Sigmoid colon (tissue), 7 donors: ENCODE results near the gene MYBBP1A. TPM values are rescaled to one million over a fixed set of nuclear protein-coding genes. Genes with fewer than 3 reads are reported as not detected.
"Not testable (repeated sequence)": the region's sequence is repeated elsewhere in the genome, so short reads cannot be mapped to it uniquely, and the experiment has no call there.

ENCODE experiments used
- DNase-seq: peaks from one replicate; pipeline ENCODE4 v3.0.0-alpha.2; 2019
- H3K27ac ChIP-seq, 4 donors: fragments of 200-600 bp; sonication (generic); one replicate each; pipeline ENCODE4 v1.5.1; 2016 to 2019; ENCODE audit warnings: mild to moderate bottlenecking in 1 of 4
- H3K27me3 ChIP-seq, 3 donors: fragments of 200-600 bp; sonication (generic); one replicate each; pipeline ENCODE4 v1.5.1; 2019; ENCODE audit warnings: mild to moderate bottlenecking in 1 of 3
- H3K36me3 ChIP-seq, 4 donors: fragments of 200-600 bp; sonication (generic); one replicate each; pipeline ENCODE4 v1.5.1; 2016 to 2019
- H3K4me1 ChIP-seq, 4 donors: fragments of 200-600 bp; sonication (generic); one replicate each; pipeline ENCODE4 v1.5.1; 2017 to 2019
- H3K4me3 ChIP-seq, 4 donors: fragments of 200-600 bp; sonication (generic); one replicate each; pipeline ENCODE4 v1.5.1; 2017 to 2019; ENCODE audit warnings: mild to moderate bottlenecking in 2 of 4, moderate library complexity in 1 of 4
- H3K9me3 ChIP-seq, 4 donors: fragments of 200-600 bp in 3 of 4; sonication (generic) in 3 of 4; one replicate each; pipeline versions ENCODE4 v1.5.1 to v1.6.1; 2013 to 2019
- CTCF ChIP-seq, 4 experiments: fragments of 450-650 bp in 3 of 4; fragments of 200-600 bp in 1 of 4; IDR thresholded peaks; one replicate each; pipeline ENCODE4 v1.5.1; 2016 to 2019; ENCODE audit warnings: antibody characterized with exemption in 4 of 4, mild to moderate bottlenecking in 3 of 4, moderate library complexity in 2 of 4
- EP300 ChIP-seq, 4 donors: sonication (generic); formaldehyde crosslinking; IDR thresholded peaks; one replicate each; pipeline ENCODE4 v1.6.1; 2017; ENCODE audit warnings: antibody characterized with exemption in 4 of 4
- POLR2A ChIP-seq, 2 donors: fragments of 450-650 bp; IDR thresholded peaks; one replicate each; pipeline ENCODE4 v1.6.1; 2016; ENCODE audit warnings: antibody characterized with exemption in 2 of 2, mild to moderate bottlenecking in 2 of 2, moderate library complexity in 2 of 2
- POLR2AphosphoS5 ChIP-seq, 4 donors: sonication (generic); formaldehyde crosslinking; IDR thresholded peaks; one replicate each; pipeline ENCODE4 v1.6.1; 2017; ENCODE audit warnings: antibody characterized with exemption in 4 of 4
- WGBS, 2 donors: extraction: QIAGEN DNeasy Blood & Tissue Kit; methylation state at CpG; one replicate each; pipeline ENCODE4 v1.1.7; 2013; 5-methylcytosine and 5-hydroxymethylcytosine counted together
- intact Hi-C: fragments of 100-400 bp; cut with DNase I; formaldehyde crosslinking; loops from one replicate; pipeline ENCODE4 v1.15.1; 2023
- polyA plus RNA-seq, 3 donors: library from polyadenylated mRNA; stranded (reverse); fragments of 200-250 nt; gene quantifications; one replicate each; pipeline ENCODE4 v1.2.3, GENCODE V29; 2013
- total RNA-seq, 4 donors: library from RNA; depleted of rRNA; stranded (reverse); fragments of >200 nt; gene quantifications; one replicate each; pipeline ENCODE4 v1.1.0, GENCODE V29; 2016
- donor health status: healthy with polysubstance abuse.
- donor health status: Bipolar disorder and iron deficiency.
- donor health status: healthy.

MYBBP1A gene
- total and polyA plus RNA-seq, 7 donors = 6.6 to 44.5 (median 25.8) TPM

GRCh38 chr17:4582691-4583090, 27.5 kb upstream of the MYBBP1A start:
- intact Hi-C loops = no loop called here
- Histone ChIP-seq H3K36me3 (no peaks in the 10 kb centered on the region), H3K4me1 (peaks cover 0 to 17% (median 15%) of the 10 kb centered on the region in 4 donors), H3K9me3 (no peaks in the 10 kb centered on the region), H3K4me3 (no peak overlapping the region), H3K27me3 (peaks cover 17 to 45% (median 37%) of the 10 kb centered on the region in 3 donors), H3K27ac (no peak overlapping the region)
- 81 to 88% methylated on average over 8 of the region's 8 CpGs for WGBS, 2 donors
- DNase-seq = no peak
- no peak for TF ChIP-seq POLR2AphosphoS5 (IDR thresholded peaks at IDR 0.05)

- Histone ChIP-seq H3K27me3 (peaks cover 17 to 45% (median 37%) of the 10 kb centered on the region in 3 donors), H3K4me1 (peaks cover 0 to 17% (median 15%) of the 10 kb centered on the region in 4 donors), H3K27ac (no peak overlapping the region), H3K36me3 (no peaks in the 10 kb centered on the region), H3K9me3 (no peaks in the 10 kb centered on the region), H3K4me3 (no peak overlapping the region)
- TF ChIP-seq EP300 (IDR thresholded peaks at IDR 0.05) = no peak
- no peak for TF ChIP-seq POLR2A (IDR thresholded peaks at IDR 0.05)
- TF ChIP-seq POLR2AphosphoS5 (IDR thresholded peaks at IDR 0.05) = no peak
- no peak for TF ChIP-seq CTCF (IDR thresholded peaks at IDR 0.05)
- no peak for DNase-seq
- WGBS, 2 donors = 77 to 78% methylated on average over 7 of the region's 7 CpGs
- intact Hi-C loops = no loop called here
Measured at GRCh38 chr17:4582101-4582501, 26.9 kb upstream of the MYBBP1A start.

DNA sequence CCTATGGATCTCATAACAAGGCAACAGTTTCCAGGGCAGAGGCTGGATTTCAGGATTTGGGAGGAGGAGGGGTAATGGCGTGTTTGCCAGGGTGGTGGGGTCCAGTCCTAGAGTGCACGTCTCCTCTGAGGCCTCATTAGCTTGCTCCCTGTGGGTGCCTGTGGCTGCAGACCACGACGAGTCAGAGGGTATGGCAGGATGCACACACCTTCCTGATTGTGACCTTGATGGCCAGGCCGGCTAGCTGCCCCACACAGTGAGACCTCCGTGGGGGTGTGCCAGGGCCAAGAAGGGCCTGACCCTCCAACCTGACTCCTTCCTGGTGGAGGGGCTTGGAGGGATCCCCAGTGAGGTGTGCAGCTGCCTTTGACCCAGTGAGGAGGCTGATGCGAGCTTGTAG, 25.1 kb upstream of the MYBBP1A start:
- intact Hi-C loops = no loop called here
- 60 to 61% methylated on average over 7 of the region's 7 CpGs for WGBS, 2 donors

DNA sequence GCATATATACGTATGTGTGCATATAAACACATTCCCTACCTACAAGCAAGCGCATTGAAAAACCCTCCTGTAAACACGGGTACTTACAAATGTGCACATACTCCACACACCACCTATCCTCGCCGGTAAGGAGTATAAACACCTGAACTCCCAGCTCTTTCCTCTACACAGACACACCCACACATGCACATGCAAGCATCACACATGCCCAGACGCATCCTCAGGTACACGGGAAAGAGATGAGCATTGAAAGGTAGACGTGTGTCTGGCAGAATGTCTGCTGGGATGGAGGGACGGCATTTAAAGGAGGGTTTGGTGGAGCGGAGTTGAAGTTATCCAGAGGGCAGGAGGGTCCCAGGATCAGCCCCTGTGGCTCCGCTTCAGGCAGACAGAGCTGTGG, 24.5 kb upstream of the MYBBP1A start:
- no peak for DNase-seq
- H3K27ac ChIP-seq = no peak overlapping the region
- H3K4me3 ChIP-seq = no peak overlapping the region
- no peaks in the 10 kb centered on the region for H3K36me3 ChIP-seq
- H3K4me1 ChIP-seq = peaks cover 0 to 13% (median 11%) of the 10 kb centered on the region in 4 donors
- no peak for TF ChIP-seq POLR2A (IDR thresholded peaks at IDR 0.05)
- TF ChIP-seq EP300 (IDR thresholded peaks at IDR 0.05) = no peak
- no peak for TF ChIP-seq CTCF (IDR thresholded peaks at IDR 0.05)
- TF ChIP-seq POLR2AphosphoS5 (IDR thresholded peaks at IDR 0.05) = no peak
- no peaks in the 10 kb centered on the region for H3K9me3 ChIP-seq
- 80 to 85% methylated on average over 11 of the region's 11 CpGs for WGBS, 2 donors
- intact Hi-C loops = no loop called here
- peaks cover 10 to 33% (median 31%) of the 10 kb centered on the region in 3 donors for H3K27me3 ChIP-seq

More for the DNA sequence above, 25.1 kb upstream of the MYBBP1A start:
- DNase-seq = no peak
- Histone ChIP-seq H3K9me3 (no peaks in the 10 kb centered on the region), H3K4me3 (no peak overlapping the region), H3K27me3 (peaks cover 16 to 39% (median 37%) of the 10 kb centered on the region in 3 donors), H3K4me1 (peaks cover 0 to 17% (median 15%) of the 10 kb centered on the region in 4 donors), H3K36me3 (no peaks in the 10 kb centered on the region), H3K27ac (no peak overlapping the region)
- TF ChIP-seq POLR2AphosphoS5 (IDR thresholded peaks at IDR 0.05) (no peak), POLR2A (IDR thresholded peaks at IDR 0.05) (no peak)

- intact Hi-C loops, H3K27ac ChIP-seq, DNase-seq, H3K9me3 ChIP-seq, H3K4me1 ChIP-seq, H3K36me3 ChIP-seq, H3K4me3 ChIP-seq: not testable (repeated sequence)
- H3K27me3 ChIP-seq = peaks cover 0 to 20% (median 17%) of the 10 kb centered on the region in 3 donors
- 95 to 97% methylated on average over 24 of the region's 24 CpGs for WGBS, 2 donors
Measured at GRCh38 chr17:4578349-4578748, 23.2 kb upstream of the MYBBP1A start.

DNA sequence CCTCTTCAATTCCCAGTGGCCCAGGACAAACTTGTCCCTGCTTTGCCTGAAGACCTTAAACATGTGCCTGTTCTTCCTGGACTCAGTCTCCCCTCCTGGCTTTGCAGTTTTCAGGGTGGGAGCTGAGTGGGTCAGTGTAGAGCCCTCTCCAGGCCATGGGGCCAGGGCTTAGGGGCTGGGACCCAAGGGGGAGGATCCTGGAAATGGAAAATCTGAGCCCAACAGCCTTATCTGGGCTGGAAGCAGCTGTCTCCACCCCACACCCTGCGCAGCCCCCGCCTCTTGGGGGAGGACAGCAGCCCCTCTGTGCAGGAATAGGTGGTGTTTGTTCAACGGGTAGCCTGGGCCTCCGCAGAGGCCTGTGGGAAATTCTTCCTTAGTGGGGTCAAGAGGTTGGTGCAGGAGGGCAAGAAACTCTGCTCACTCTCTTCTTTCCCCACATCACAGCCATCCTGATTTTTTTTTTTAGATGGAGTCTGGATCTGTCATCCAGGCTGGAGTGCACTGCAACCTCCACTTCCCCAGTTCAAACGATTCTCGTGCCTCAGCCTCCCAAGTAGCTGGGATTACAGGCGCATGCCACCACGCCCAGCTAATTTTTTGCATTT, 22.3 kb upstream of the MYBBP1A start:
- H3K4me1 ChIP-seq = no peaks in the 10 kb centered on the region
- 82 to 85% methylated on average over 8 of the region's 8 CpGs for WGBS, 2 donors
- no peak overlapping the region for H3K4me3 ChIP-seq
- TF ChIP-seq EP300 (IDR thresholded peaks at IDR 0.05) (no peak), POLR2A (IDR thresholded peaks at IDR 0.05) (no peak), CTCF (IDR thresholded peaks at IDR 0.05) (no peak), POLR2AphosphoS5 (IDR thresholded peaks at IDR 0.05) (no peak)
- no peak for DNase-seq
- intact Hi-C loops = no loop called here
- peaks cover 0 to 11% (median 10%) of the 10 kb centered on the region in 3 donors for H3K27me3 ChIP-seq
- no peaks in the 10 kb centered on the region for H3K9me3 ChIP-seq
- H3K27ac ChIP-seq = no peak overlapping the region
- no peaks in the 10 kb centered on the region for H3K36me3 ChIP-seq
